Hepatocyte (in vitro differentiated cells): Measurements from ENCODE around the gene IL15. TPM values are rescaled to one million over a fixed set of nuclear protein-coding genes. Genes with fewer than 3 reads are reported as not detected.
A peak's percentile ranks its signal among the peaks of the same experiment; 100 is the strongest.

Experiments used
- DNase-seq: peaks from one replicate; pipeline ENCODE4 v3.0.0-alpha.2; 2016; ENCODE audit warnings: low spot score
- H2AFZ ChIP-seq: fragments of 200-600 bp; sonication (generic); 2 replicates; pipeline ENCODE4 v1.6.0; 2016; ENCODE audit warnings: antibody characterized with exemption, mild to moderate bottlenecking
- H3K27ac ChIP-seq: fragments of 200-600 bp; sonication (generic); 2 replicates; pipeline ENCODE4 v1.5.1; 2016; ENCODE audit warnings: mild to moderate bottlenecking
- H3K27me3 ChIP-seq: fragments of 200-600 bp; sonication (generic); 2 replicates; pipeline ENCODE4 v1.6.1; 2016
- H3K36me3 ChIP-seq: fragments of 200-600 bp; sonication (generic); replicated peaks from 2 replicates; pipeline ENCODE4 v1.5.1; 2016; ENCODE audit warnings: low read depth; ENCODE audit not compliant: insufficient read depth
- H3K4me1 ChIP-seq: fragments of 200-600 bp; sonication (generic); 2 replicates; pipeline ENCODE4 v1.5.1; 2016; ENCODE audit warnings: mild to moderate bottlenecking, moderate library complexity; ENCODE audit not compliant: insufficient read depth
- H3K4me2 ChIP-seq: fragments of 200-600 bp; sonication (generic); 2 replicates; pipeline ENCODE4 v1.6.0; 2016
- H3K4me3 ChIP-seq: fragments of 200-600 bp; sonication (generic); 2 replicates; pipeline ENCODE4 v1.5.1; 2016; ENCODE audit warnings: mild to moderate bottlenecking
- H3K79me2 ChIP-seq: fragments of 200-600 bp; sonication (generic); 2 replicates; pipeline ENCODE4 v1.6.0; 2017; ENCODE audit warnings: mild to moderate bottlenecking
- H3K9me2 ChIP-seq: fragments of 200-600 bp; sonication (generic); replicated peaks from 2 replicates; pipeline ENCODE4 v1.6.0; 2017; ENCODE audit warnings: mild to moderate bottlenecking; ENCODE audit not compliant: insufficient read depth
- H3K9me3 ChIP-seq: fragments of 200-600 bp; sonication (generic); 2 replicates; pipeline ENCODE4 v1.5.1; 2016; ENCODE audit warnings: low read depth, mild to moderate bottlenecking
- H4K20me1 ChIP-seq: fragments of 200-600 bp; sonication (generic); 2 replicates; pipeline ENCODE4 v1.6.0; 2016; ENCODE audit warnings: mild to moderate bottlenecking; ENCODE audit not compliant: insufficient read depth, poor library complexity, severe bottlenecking
- CTCF ChIP-seq: fragments of 200-600 bp; sonication (generic); IDR thresholded peaks from 2 replicates; pipeline ENCODE4 v1.5.1; 2016; ENCODE audit warnings: antibody characterized with exemption, mild to moderate bottlenecking; ENCODE audit not compliant: poor library complexity
- EZH2 ChIP-seq: fragments of 200-600 bp; sonication (generic); IDR thresholded peaks from 2 replicates; pipeline ENCODE4 v1.6.1; 2016; ENCODE audit warnings: antibody characterized with exemption, mild to moderate bottlenecking, borderline replicate concordance
- EZH2phosphoT487 ChIP-seq: fragments of 200-600 bp; sonication (generic); IDR thresholded peaks from one replicate; pipeline ENCODE4 v1.6.1; 2018; ENCODE audit warnings: antibody characterized with exemption, mild to moderate bottlenecking, low read depth, moderate library complexity; ENCODE audit not compliant: unreplicated experiment, severe bottlenecking
- WGBS: methylation state at CpG from one replicate; pipeline ENCODE4 v1.1.6; 2016; ENCODE audit warnings: low lambda C conversion rate; ENCODE audit errors: missing lambda C conversion rate; 5-methylcytosine and 5-hydroxymethylcytosine counted together
- polyA plus RNA-seq: library from polyadenylated mRNA; unstranded; fragments of >200 nt; fragmentation: Nextera tagmentation; extraction: Ambion mirVana; gene quantifications from 2 replicates; pipeline ENCODE4 v1.2.1, GENCODE V29; 2016
- total RNA-seq: library from RNA; depleted of rRNA; stranded (reverse); fragments of >200 nt; gene quantifications from 2 replicates; pipeline ENCODE4 v1.2.3, GENCODE V29; 2014

Gene IL15
- total and polyA plus RNA-seq, 2 experiments from 2014 or later = 0.83 to 5.0 TPM

GRCh38 chr4:141625023-141625422 is 11.4 kb upstream of the IL15 start:
- Histone ChIP-seq H3K79me2 (no peaks in the 10 kb centered on the region), H4K20me1 (no peaks in the 10 kb centered on the region), H3K9me2 (no peaks in the 10 kb centered on the region), H3K9me3 (no peaks in the 10 kb centered on the region), H3K27ac (no peak overlapping the region), H3K4me3 (no peak overlapping the region), H3K36me3 (no peaks in the 10 kb centered on the region), H2AFZ (no peak overlapping the region), H3K4me1 (no peaks in the 10 kb centered on the region), H3K4me2 (no peak overlapping the region), H3K27me3 (no peaks in the 10 kb centered on the region)
- DNase-seq = no peak
- TF ChIP-seq EZH2 (no peak), EZH2phosphoT487 (no peak), CTCF (no peak)
- 51% methylated on average over 2 of the region's 2 CpGs for WGBS

- WGBS = 75% methylated on average over 1 of the region's 1 CpG
- no peak overlapping the region for H3K4me2 ChIP-seq
- no peaks in the 10 kb centered on the region for H3K36me3 ChIP-seq
- no peak overlapping the region for H2AFZ ChIP-seq
- H4K20me1 ChIP-seq = no peaks in the 10 kb centered on the region
- DNase-seq = no peak
- H3K9me2 ChIP-seq = no peaks in the 10 kb centered on the region
- no peak overlapping the region for H3K4me3 ChIP-seq
- H3K79me2 ChIP-seq = no peaks in the 10 kb centered on the region
- no peaks in the 10 kb centered on the region for H3K9me3 ChIP-seq
- TF ChIP-seq EZH2phosphoT487 = no peak
- TF ChIP-seq EZH2 = no peak
- no peak for TF ChIP-seq CTCF
- no peaks in the 10 kb centered on the region for H3K4me1 ChIP-seq
- H3K27me3 ChIP-seq = no peaks in the 10 kb centered on the region
- H3K27ac ChIP-seq = no peak overlapping the region
Observed at GRCh38 chr4:141630854-141631253, 5.5 kb upstream of the IL15 start.

- Histone ChIP-seq H3K79me2 (no peaks in the 10 kb centered on the region), H3K27ac (no peak overlapping the region), H3K4me1 (no peaks in the 10 kb centered on the region), H4K20me1 (no peaks in the 10 kb centered on the region), H3K36me3 (no peaks in the 10 kb centered on the region), H3K4me3 (no peak overlapping the region), H3K27me3 (peaks cover 12% of the 10 kb centered on the region), H3K4me2 (peak overlapping the region; percentile 90), H3K9me2 (no peaks in the 10 kb centered on the region), H3K9me3 (no peaks in the 10 kb centered on the region), H2AFZ (peak overlapping the region; percentile 88)
- WGBS = 77% methylated on average over 5 of the region's 5 CpGs
- no peak for TF ChIP-seq EZH2phosphoT487
- TF ChIP-seq EZH2 = no peak
- TF ChIP-seq CTCF = no peak
- no peak for DNase-seq
Observed at GRCh38 chr4:141635736-141636081, 674 bp upstream of the IL15 start.

GRCh38 chr4:141636771-141637460 is 533 bp downstream of the IL15 start:
- Histone ChIP-seq H2AFZ (peak overlapping the region; percentile 88), H3K4me1 (no peaks in the 10 kb centered on the region), H4K20me1 (no peaks in the 10 kb centered on the region), H3K27ac (peak overlapping the region; percentile 75), H3K36me3 (no peaks in the 10 kb centered on the region), H3K4me2 (peak overlapping the region; percentile 90), H3K9me3 (no peaks in the 10 kb centered on the region), H3K79me2 (no peaks in the 10 kb centered on the region), H3K4me3 (peak overlapping the region; percentile 73), H3K9me2 (no peaks in the 10 kb centered on the region), H3K27me3 (peaks cover 12% of the 10 kb centered on the region)
- WGBS = 6% methylated on average over 41 of the region's 41 CpGs
- DNase-seq = peak; percentile 70
- no peak for TF ChIP-seq EZH2
